CD4-positive, alpha-beta memory T cell (primary cell): ENCODE data around the gene COL28A1. TPM values are rescaled to one million over a fixed set of nuclear protein-coding genes. Genes with fewer than 3 reads are reported as not detected.

Experiments used
- CTCF ChIA-PET: fragments of 350-600 bp; sonication (Branson Sonifier 250); formaldehyde crosslinking; loops from one replicate; lab custom pipeline; 2021; ENCODE audit warnings: inconsistent platforms; ENCODE audit not compliant: partially characterized antibody; lab: Charles Lee
- POLR2A ChIA-PET: fragments of 350-600 bp; sonication (Branson Sonifier 250); formaldehyde crosslinking; loops from one replicate; lab custom pipeline; 2021; ENCODE audit not compliant: partially characterized antibody; lab: Charles Lee
- DNase-seq, 5 donors: peaks; one replicate each; pipeline versions ENCODE4 v3.0.0 to v3.0.0-alpha.2; 2020 to 2022; ENCODE audit warnings: mixed read lengths in 1 of 5
- H3K27ac ChIP-seq: one replicate; pipeline ENCODE4 v1.7.0; 2013; ENCODE audit warnings: low read depth, low read length
- H3K27me3 ChIP-seq: 2 replicates; pipeline ENCODE4 v1.7.0; 2013; ENCODE audit warnings: mild to moderate bottlenecking, low read length, moderate library complexity; ENCODE audit not compliant: insufficient read depth
- H3K36me3 ChIP-seq: 2 replicates; pipeline ENCODE4 v1.7.0; 2013; ENCODE audit warnings: mild to moderate bottlenecking, low read length, moderate library complexity; ENCODE audit not compliant: insufficient read depth
- H3K4me1 ChIP-seq: 2 replicates; pipeline ENCODE4 v1.7.0; 2013; ENCODE audit warnings: mild to moderate bottlenecking, low read length, moderate library complexity; ENCODE audit not compliant: insufficient read depth
- H3K4me3 ChIP-seq, 2 donors: one replicate each; pipeline ENCODE4 v1.7.0; 2013; ENCODE audit warnings: low read length in 2 of 2, mild to moderate bottlenecking in 1 of 2
- H3K9me3 ChIP-seq, 2 donors: one replicate each; pipeline ENCODE4 v1.7.0; 2013; ENCODE audit warnings: low read length in 2 of 2, control low read depth in 1 of 2; ENCODE audit not compliant: control insufficient read depth in 1 of 2
- H3K27ac Mint-ChIP-seq, 7 donors: one replicate each; pipeline ENCODE4 v1.8.0; 2020 to 2021; ENCODE audit warnings: mixed read lengths in 7 of 7, mild to moderate bottlenecking in 6 of 7, inconsistent platforms in 3 of 7, moderate library complexity in 3 of 7
- H3K27me3 Mint-ChIP-seq, 2 donors: one replicate each; pipeline ENCODE4 v1.8.0; 2020 to 2021; ENCODE audit warnings: mixed read lengths in 2 of 2
- H3K36me3 Mint-ChIP-seq, 2 donors: one replicate each; pipeline ENCODE4 v1.8.0; 2020 to 2021; ENCODE audit warnings: mixed read lengths in 2 of 2, inconsistent platforms in 1 of 2, mild to moderate bottlenecking in 1 of 2
- H3K4me1 Mint-ChIP-seq, 4 donors: one replicate each; pipeline ENCODE4 v1.8.0; 2020 to 2021; ENCODE audit warnings: mixed read lengths in 4 of 4, mild to moderate bottlenecking in 1 of 4
- H3K4me3 Mint-ChIP-seq, 8 donors: one replicate each; pipeline ENCODE4 v1.8.0; 2020 to 2021; ENCODE audit warnings: mixed read lengths in 8 of 8, mild to moderate bottlenecking in 7 of 8, moderate library complexity in 6 of 8, inconsistent platforms in 3 of 8
- H3K9me3 Mint-ChIP-seq, 8 donors: one replicate each; pipeline ENCODE4 v1.8.0; 2020 to 2021; ENCODE audit warnings: mixed read lengths in 8 of 8, mild to moderate bottlenecking in 5 of 8, inconsistent platforms in 3 of 8, moderate library complexity in 1 of 8
- intact Hi-C: fragments of 100-400 bp; cut with micrococcal nuclease; formaldehyde crosslinking; loops from one replicate; pipeline ENCODE4 v1.15.1; 2023
- polyA plus RNA-seq, 2 donors: library from polyadenylated mRNA; unstranded; fragments of 300-500 nt; fragmentation: Illumina TruSeq; gene quantifications; one replicate each; pipeline ENCODE4 v1.2.3, GENCODE V29; 2021
- total RNA-seq, 2 experiments: library from RNA; stranded (reverse); gene quantifications; one replicate each; pipeline ENCODE4 v1.2.3, GENCODE V29; 2021

Gene COL28A1
- under 1 TPM; 0.15 to 0.19 TPM for total RNA-seq
- not detected for polyA plus RNA-seq

GRCh38 chr7:7535691-7536090, at the start of gene COL28A1:
COL28A1 (minus strand) TSS chr7:7535873; CDS start chr7:7532875, 2,998 bp downstream.
- intact Hi-C loops: no loop called here
- peaks cover 0 to 3% (median 0%) of the 10 kb centered on the region in 8 donors for H3K9me3 Mint-ChIP-seq
- Histone ChIP-seq H3K9me3 (no peaks in the 10 kb centered on the region), H3K4me3 (no peak within 1 kb of the TSS), H3K27ac (no peak within 1 kb of the TSS), H3K36me3 (no peaks in the 10 kb centered on the region), H3K4me1 (no peaks in the 10 kb centered on the region), H3K27me3 (no peaks in the 10 kb centered on the region)
- H3K27me3 Mint-ChIP-seq: peaks cover 4 to 6% of the 10 kb centered on the region in 2 donors
- no peaks in the 10 kb centered on the region for H3K36me3 Mint-ChIP-seq
- ChIA-PET CTCF (interaction anchor here (2.9 kb wide), 1 partner anchor 433 kb away, joined by 14 read pairs; no protein-coding TSS in a partner anchor), POLR2A (no interaction called here)
- H3K4me3 Mint-ChIP-seq: no peak within 1 kb of the TSS
- H3K27ac Mint-ChIP-seq: no peak within 1 kb of the TSS
- DNase-seq: no peak
- H3K4me1 Mint-ChIP-seq: no peaks in the 10 kb centered on the region

GRCh38 chr7:7584653-7585052, 49.0 kb upstream of the COL28A1 start:
- CTCF ChIA-PET: interaction anchor here (1.1 kb wide), 1 partner anchor 12 kb away, joined by 3 read pairs; no protein-coding TSS in a partner anchor
- no peaks in the 10 kb centered on the region for H3K9me3 Mint-ChIP-seq

GRCh38 chr7:7583731-7584130, 48.1 kb upstream of the COL28A1 start:
- H3K4me3 ChIP-seq: no peak overlapping the region
- Mint-ChIP-seq H3K27ac (no peak overlapping the region), H3K9me3 (no peaks in the 10 kb centered on the region), H3K27me3 (no peaks in the 10 kb centered on the region), H3K4me1 (peaks cover under 1 to 4% (median 2%) of the 10 kb centered on the region in 4 donors), H3K36me3 (peaks cover 7 to 13% of the 10 kb centered on the region in 2 donors), H3K4me3 (no peak overlapping the region)
- ChIA-PET CTCF (no interaction called here), POLR2A (no interaction called here)
- DNase-seq: no peak
- no peaks in the 10 kb centered on the region for H3K4me1 ChIP-seq
- intact Hi-C loops: no loop called here
- H3K9me3 ChIP-seq: no peaks in the 10 kb centered on the region
- no peaks in the 10 kb centered on the region for H3K36me3 ChIP-seq
- no peak overlapping the region for H3K27ac ChIP-seq
- H3K27me3 ChIP-seq: no peaks in the 10 kb centered on the region

More at GRCh38 chr7:7584653-7585052, 49.0 kb upstream of the COL28A1 start:
- DNase-seq: no peak
- Mint-ChIP-seq H3K4me3 (no peak overlapping the region), H3K27me3 (no peaks in the 10 kb centered on the region), H3K36me3 (peaks cover 4 to 10% of the 10 kb centered on the region in 2 donors), H3K4me1 (peaks cover under 1 to 2% (median 1%) of the 10 kb centered on the region in 4 donors), H3K27ac (no peak overlapping the region)
- Histone ChIP-seq H3K4me1 (no peaks in the 10 kb centered on the region), H3K27ac (no peak overlapping the region), H3K27me3 (no peaks in the 10 kb centered on the region), H3K9me3 (no peaks in the 10 kb centered on the region), H3K4me3 (no peak overlapping the region), H3K36me3 (no peaks in the 10 kb centered on the region)
- intact Hi-C loops: no loop called here
- POLR2A ChIA-PET: no interaction called here

- Mint-ChIP-seq H3K27ac (peak overlapping the region in 1 of 7 donors; percentile 2), H3K4me1 (peaks cover 0 to 4% (median 2%) of the 10 kb centered on the region in 4 donors), H3K27me3 (no peaks in the 10 kb centered on the region), H3K36me3 (peaks cover 8 to 13% of the 10 kb centered on the region in 2 donors), H3K4me3 (no peak overlapping the region), H3K9me3 (no peaks in the 10 kb centered on the region)
- Histone ChIP-seq H3K27me3 (no peaks in the 10 kb centered on the region), H3K4me1 (no peaks in the 10 kb centered on the region), H3K9me3 (no peaks in the 10 kb centered on the region), H3K36me3 (no peaks in the 10 kb centered on the region), H3K4me3 (no peak overlapping the region), H3K27ac (no peak overlapping the region)
- POLR2A ChIA-PET: no interaction called here
- CTCF ChIA-PET: no interaction called here
- intact Hi-C loops: no loop called here
- no peak for DNase-seq
Measured at GRCh38 chr7:7582596-7582995, 46.9 kb upstream of the COL28A1 start.

- Mint-ChIP-seq H3K27ac (no peak overlapping the region), H3K27me3 (no peaks in the 10 kb centered on the region), H3K9me3 (no peaks in the 10 kb centered on the region), H3K4me3 (no peak overlapping the region), H3K4me1 (peaks cover 0 to 4% (median 2%) of the 10 kb centered on the region in 4 donors), H3K36me3 (peaks cover 8 to 13% of the 10 kb centered on the region in 2 donors)
- Histone ChIP-seq H3K9me3 (no peaks in the 10 kb centered on the region), H3K36me3 (no peaks in the 10 kb centered on the region), H3K4me1 (no peaks in the 10 kb centered on the region), H3K4me3 (no peak overlapping the region), H3K27ac (no peak overlapping the region), H3K27me3 (no peaks in the 10 kb centered on the region)
- ChIA-PET CTCF (no interaction called here), POLR2A (no interaction called here)
- DNase-seq: no peak
- intact Hi-C loops: no loop called here
Measured at GRCh38 chr7:7581531-7582179, 46.0 kb upstream of the COL28A1 start.

- Mint-ChIP-seq H3K9me3 (no peaks in the 10 kb centered on the region), H3K27ac (no peak overlapping the region), H3K36me3 (peaks cover 11 to 18% of the 10 kb centered on the region in 2 donors), H3K4me1 (peaks cover 0 to 4% (median 2%) of the 10 kb centered on the region in 4 donors), H3K4me3 (no peak overlapping the region), H3K27me3 (no peaks in the 10 kb centered on the region)
- Histone ChIP-seq H3K27me3 (no peaks in the 10 kb centered on the region), H3K9me3 (no peaks in the 10 kb centered on the region), H3K27ac (no peak overlapping the region), H3K4me1 (no peaks in the 10 kb centered on the region), H3K4me3 (no peak overlapping the region), H3K36me3 (no peaks in the 10 kb centered on the region)
- POLR2A ChIA-PET: interaction anchor here (0.6 kb wide), 1 partner anchor 12 kb away, joined by 3 read pairs; no protein-coding TSS in a partner anchor
- intact Hi-C loops: no loop called here
- CTCF ChIA-PET: interaction anchor here (1.2 kb wide), 1 partner anchor 15 kb away, joined by 4 read pairs; no protein-coding TSS in a partner anchor
- no peak for DNase-seq
Measured at GRCh38 chr7:7579638-7580037, 44.0 kb upstream of the COL28A1 start.

GRCh38 chr7:7577888-7578287, 42.2 kb upstream of the COL28A1 start:
- H3K27ac ChIP-seq: no peak overlapping the region
- H3K4me1 ChIP-seq: no peaks in the 10 kb centered on the region
- Mint-ChIP-seq H3K27me3 (no peaks in the 10 kb centered on the region), H3K4me1 (peaks cover 0 to 10% (median 3%) of the 10 kb centered on the region in 4 donors), H3K36me3 (peaks cover 16 to 21% of the 10 kb centered on the region in 2 donors), H3K9me3 (no peaks in the 10 kb centered on the region), H3K27ac (no peak overlapping the region), H3K4me3 (no peak overlapping the region)
- no peak for DNase-seq
- H3K27me3 ChIP-seq: no peaks in the 10 kb centered on the region
- intact Hi-C loops: no loop called here
- no peaks in the 10 kb centered on the region for H3K9me3 ChIP-seq
- H3K36me3 ChIP-seq: no peaks in the 10 kb centered on the region
- POLR2A ChIA-PET: interaction anchor here (0.5 kb wide), 1 partner anchor 419 kb away, joined by 3 read pairs; no protein-coding TSS in a partner anchor
- no peak overlapping the region for H3K4me3 ChIP-seq
- CTCF ChIA-PET: no interaction called here
